NCI-H1930 (cell line): ENCODE results near the gene TBC1D3E.
"Not testable (repeated sequence)": the region's sequence is repeated elsewhere in the genome, so short reads cannot be mapped to it uniquely, and the experiment has no call there.

Experiments
- DNase-seq, 2 experiments: peaks; one replicate each; lab custom pipeline; 2025; lab: John Stamatoyannopoulos, UW

TBC1D3E gene

GRCh38 chr17:38127651-38128050 is at the start of gene TBC1D3E:
TSS of gene TBC1D3E (plus strand) at chr17:38127951. CDS start at chr17:38129496, 1,545 bp downstream.
- not testable (repeated sequence) for DNase-seq

DNA sequence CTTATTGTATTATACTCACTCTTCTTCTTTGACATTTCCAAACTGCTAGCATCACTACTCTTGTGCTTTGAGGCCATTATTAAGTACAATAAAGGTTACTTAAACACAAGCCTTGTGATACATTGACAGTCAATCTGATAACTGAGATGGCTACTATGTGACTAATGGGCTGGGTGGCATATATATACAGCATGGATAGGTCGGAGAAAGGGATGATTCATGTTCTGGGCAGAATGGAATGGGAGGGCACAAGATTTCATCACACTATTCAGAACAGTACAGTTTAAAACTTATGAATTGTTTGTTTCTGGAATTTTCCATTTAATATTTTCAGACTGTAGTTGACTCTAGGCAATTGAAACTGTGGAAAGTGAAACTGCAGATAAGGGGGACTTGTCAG is 40.4 kb upstream of the TBC1D3E start:
- not testable (repeated sequence) for DNase-seq

DNA sequence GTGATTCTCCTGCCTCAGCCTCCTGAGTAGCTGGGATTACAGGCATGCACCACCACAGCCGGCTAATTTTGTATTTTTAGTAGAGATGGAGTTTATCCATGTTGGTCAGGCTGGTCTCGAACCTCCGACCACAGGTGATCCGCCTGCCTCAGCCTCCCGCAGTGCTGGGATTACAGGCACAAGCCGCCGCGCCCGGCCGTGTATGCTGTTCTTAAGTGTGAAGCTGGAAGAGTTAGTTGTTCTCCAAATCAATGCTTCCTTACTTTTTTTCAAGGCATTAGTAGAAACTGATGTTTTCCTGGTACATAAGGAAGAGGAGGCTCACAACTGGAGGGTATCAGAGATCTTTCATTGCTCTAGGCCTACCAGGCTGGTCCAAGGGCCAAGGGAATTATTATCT is 39.6 kb upstream of the TBC1D3E start:
- DNase-seq: not testable (repeated sequence)

DNA sequence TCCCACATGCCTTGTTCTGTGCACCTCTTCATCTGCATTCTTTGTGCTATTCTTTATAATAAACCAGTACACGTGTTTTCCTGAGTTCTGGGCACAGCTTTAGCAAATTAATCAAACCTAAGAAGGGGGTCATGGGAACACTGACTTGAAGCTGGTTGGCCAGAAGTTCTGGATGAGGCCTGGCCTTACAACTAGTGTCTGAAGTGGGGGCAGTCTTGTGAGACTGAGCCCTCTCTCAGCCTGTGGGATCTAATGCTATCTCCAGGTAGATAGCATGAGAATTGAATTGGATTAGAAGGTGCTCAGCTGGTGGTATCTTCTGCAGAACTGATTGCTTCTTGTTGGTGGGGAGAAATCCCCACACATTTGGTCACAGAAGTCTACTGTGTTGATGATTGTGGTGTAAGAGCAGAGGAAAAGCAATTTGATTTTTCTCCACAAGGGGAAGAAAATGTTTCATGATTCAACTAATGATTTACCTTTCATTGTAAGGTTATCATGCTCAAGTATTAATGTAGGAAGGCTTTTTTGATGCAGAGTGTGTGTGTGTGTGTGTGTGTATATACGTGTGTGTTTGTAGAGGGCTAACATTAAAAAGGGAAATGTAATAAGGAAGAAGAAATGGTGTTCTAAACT is 33.6 kb upstream of the TBC1D3E start:
- not testable (repeated sequence) for DNase-seq

- DNase-seq: not testable (repeated sequence)
Measured at GRCh38 chr17:38099262-38099661, 28.5 kb upstream of the TBC1D3E start.

GRCh38 chr17:38119829-38120228 is 7.9 kb upstream of the TBC1D3E start:
- DNase-seq: not testable (repeated sequence)

DNA sequence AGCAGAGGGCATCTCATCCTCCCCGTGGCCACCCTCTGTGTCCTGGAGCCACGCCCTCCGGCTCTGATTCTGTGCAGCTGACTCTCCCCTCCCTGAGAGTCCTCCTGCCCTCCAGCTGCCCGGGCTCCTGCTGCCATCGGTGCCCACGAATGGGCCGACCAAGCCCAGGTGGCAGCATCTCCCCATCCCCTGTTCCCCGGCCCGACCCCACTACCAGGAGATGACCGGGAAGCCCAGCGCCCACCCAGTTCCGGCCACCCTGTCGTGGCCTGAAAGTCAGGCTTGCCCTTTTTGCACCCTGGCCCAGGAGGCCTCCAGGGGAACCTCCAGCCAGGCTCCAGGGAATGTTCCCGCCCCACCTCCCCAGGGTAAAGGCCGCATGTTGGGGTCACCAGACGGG is 7.1 kb downstream of the TBC1D3E start:
- not testable (repeated sequence) for DNase-seq
